ENCODE measurements around the gene NOS3. TPM values are rescaled to one million over a fixed set of nuclear protein-coding genes. Genes with fewer than 3 reads are reported as not detected.

Gene NOS3
- total and polyA plus RNA-seq, 9 of the 15 experiments (the other 6 are each of a cell fraction or from before 2014, with no cell fraction given) = 1.1 to 121 (median 23.6) TPM

- TF ChIP-seq MLX (CRISPR knock-in tag; conservative IDR thresholded peaks at IDR 0.05) = peak in 1 of 2 experiments; percentile 87; a peak in 1 of 4 replicates
- TF ChIP-seq THRB (CRISPR knock-in tag; conservative IDR thresholded peaks at IDR 0.05) = 0 out of 2 replicates have a peak, but pooled peaks have one; percentile 54
- TF ChIP-seq EWSR1 (IDR thresholded peaks at IDR 0.05; ENCODE audit: borderline replicate concordance, low read depth, partially characterized antibody) = no peak
- TF ChIP-seq ZKSCAN8 (CRISPR knock-in tag; IDR thresholded peaks at IDR 0.05) = no peak
- no peak for TF ChIP-seq POLR2H (tag; IDR thresholded peaks at IDR 0.05; ENCODE audit: low read depth)
- no peak for TF ChIP-seq SIX5 (IDR thresholded peaks at IDR 0.05; ENCODE audit: borderline replicate concordance in 1 of 2, insufficient read depth in 1 of 2, low read depth in 1 of 2, low read length in 2 of 2)
- TF ChIP-seq SREBF2 (CRISPR knock-in tag; IDR thresholded peaks at IDR 0.05) = no peak
- TF ChIP-seq RBM34 (IDR thresholded peaks at IDR 0.05; ENCODE audit: borderline replicate concordance, insufficient read depth, low read length) = no peak
- TF ChIP-seq MAX (CRISPR knock-in tag; IDR thresholded peaks at IDR 0.05) = peak; percentile 90
- no peak for TF ChIP-seq ZNF407 (IDR thresholded peaks at IDR 0.05; ENCODE audit: low read depth)
- TF ChIP-seq SPI1 (IDR thresholded peaks at IDR 0.05; ENCODE audit: borderline replicate concordance, low read depth, low read length) = no peak
- no peak for TF ChIP-seq SRSF7 (optimal IDR thresholded peaks at IDR 0.05; ENCODE audit: low read depth, low read length)
- no peak for TF ChIP-seq PPARD (CRISPR knock-in tag; IDR thresholded peaks at IDR 0.05)
- TF ChIP-seq CTBP1 (IDR thresholded peaks at IDR 0.05; ENCODE audit: borderline replicate concordance) = peak; percentile 95
- no peak for TF ChIP-seq GABPA (tag; conservative IDR thresholded peaks at IDR 0.05; ENCODE audit: low read depth)
- TF ChIP-seq ZNF217 (CRISPR knock-in tag; IDR thresholded peaks at IDR 0.05) = no peak
These were observed 35.1 kb upstream of the NOS3 start (continued) for GRCh38 chr7:150955519-150956394.

Measured in K562 (cell line).